Measurements from ENCODE around the gene FICD. TPM values are rescaled to one million over a fixed set of nuclear protein-coding genes. Genes with fewer than 3 reads are reported as not detected.

Gene FICD
- total RNA-seq, 1 donor from 2014 or later = 3.6 TPM

DNA sequence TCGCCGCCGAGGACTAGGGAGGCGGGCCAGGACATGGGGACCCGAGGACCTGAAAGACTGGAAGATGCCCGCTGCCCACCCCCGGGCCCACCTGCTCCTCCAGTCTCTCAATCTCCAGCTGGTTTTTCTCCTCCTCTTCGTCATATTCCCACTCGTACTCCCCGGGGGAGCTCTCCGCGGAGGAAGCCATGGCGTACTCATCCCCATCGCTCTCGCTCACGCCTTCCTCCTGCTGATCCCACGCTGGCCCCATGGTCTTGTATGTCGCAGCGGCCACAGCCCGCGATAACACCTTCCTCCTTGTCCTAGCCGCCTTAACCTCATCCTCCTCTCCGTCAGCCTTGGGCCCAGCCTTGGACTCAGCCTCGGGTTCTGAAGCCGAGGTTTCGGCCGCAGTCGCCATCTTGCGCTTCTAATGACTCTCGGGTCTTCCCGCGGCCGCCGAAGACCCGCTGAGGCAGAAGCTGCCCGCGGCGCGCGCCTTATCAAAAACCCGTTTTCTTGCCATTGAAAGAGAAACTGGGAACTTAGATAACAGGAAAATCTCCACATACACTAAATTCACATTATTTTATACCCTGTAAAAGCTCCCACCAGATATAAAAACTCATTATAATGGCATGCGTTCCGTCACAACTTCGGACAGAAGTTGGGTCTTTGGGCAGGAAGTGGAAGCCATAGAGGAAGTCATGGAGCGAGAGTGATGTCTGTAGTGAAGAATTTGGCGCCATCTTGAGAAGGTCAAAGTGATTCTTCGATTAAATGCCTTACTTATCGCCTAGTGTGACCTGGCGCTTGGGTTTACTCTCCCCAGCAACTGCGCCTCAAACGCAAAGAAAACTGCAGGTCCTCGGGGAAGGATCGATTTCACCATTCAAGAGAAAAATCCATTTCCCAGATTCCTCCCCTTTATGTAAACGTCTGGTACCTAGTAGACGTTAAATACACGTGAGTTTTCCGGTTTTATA, 46.0 kb downstream of the FICD start, which contains the start of gene SART3:
SART3 (minus strand) TSS at position 422 of the 968 bp plus-strand sequence; CDS start at position 403, 19 bp downstream.
- Mint-ChIP-seq H3K4me1 (ENCODE audit: low read depth) (peaks cover 24% of the 10 kb centered on the region), H3K27ac (peak within 1 kb of the TSS; percentile 100), H3K9me3 (ENCODE audit: low read depth) (no peaks in the 10 kb centered on the region), H3K4me3 (ENCODE audit: low read depth) (peak within 1 kb of the TSS; percentile 100), H3K36me3 (ENCODE audit: insufficient read depth) (peaks cover 2% of the 10 kb centered on the region), H3K27me3 (no peaks in the 10 kb centered on the region)
- peak; percentile 60 for DNase-seq (ENCODE audit: low spot score, unreplicated experiment)
- TF ChIP-seq, protein P1, sequence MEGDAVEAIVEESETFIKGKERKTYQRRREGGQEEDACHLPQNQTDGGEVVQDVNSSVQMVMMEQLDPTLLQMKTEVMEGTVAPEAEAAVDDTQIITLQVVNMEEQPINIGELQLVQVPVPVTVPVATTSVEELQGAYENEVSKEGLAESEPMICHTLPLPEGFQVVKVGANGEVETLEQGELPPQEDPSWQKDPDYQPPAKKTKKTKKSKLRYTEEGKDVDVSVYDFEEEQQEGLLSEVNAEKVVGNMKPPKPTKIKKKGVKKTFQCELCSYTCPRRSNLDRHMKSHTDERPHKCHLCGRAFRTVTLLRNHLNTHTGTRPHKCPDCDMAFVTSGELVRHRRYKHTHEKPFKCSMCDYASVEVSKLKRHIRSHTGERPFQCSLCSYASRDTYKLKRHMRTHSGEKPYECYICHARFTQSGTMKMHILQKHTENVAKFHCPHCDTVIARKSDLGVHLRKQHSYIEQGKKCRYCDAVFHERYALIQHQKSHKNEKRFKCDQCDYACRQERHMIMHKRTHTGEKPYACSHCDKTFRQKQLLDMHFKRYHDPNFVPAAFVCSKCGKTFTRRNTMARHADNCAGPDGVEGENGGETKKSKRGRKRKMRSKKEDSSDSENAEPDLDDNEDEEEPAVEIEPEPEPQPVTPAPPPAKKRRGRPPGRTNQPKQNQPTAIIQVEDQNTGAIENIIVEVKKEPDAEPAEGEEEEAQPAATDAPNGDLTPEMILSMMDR (IDR thresholded peaks at IDR 0.05; ENCODE audit: unreplicated experiment) = no peak

DNA sequence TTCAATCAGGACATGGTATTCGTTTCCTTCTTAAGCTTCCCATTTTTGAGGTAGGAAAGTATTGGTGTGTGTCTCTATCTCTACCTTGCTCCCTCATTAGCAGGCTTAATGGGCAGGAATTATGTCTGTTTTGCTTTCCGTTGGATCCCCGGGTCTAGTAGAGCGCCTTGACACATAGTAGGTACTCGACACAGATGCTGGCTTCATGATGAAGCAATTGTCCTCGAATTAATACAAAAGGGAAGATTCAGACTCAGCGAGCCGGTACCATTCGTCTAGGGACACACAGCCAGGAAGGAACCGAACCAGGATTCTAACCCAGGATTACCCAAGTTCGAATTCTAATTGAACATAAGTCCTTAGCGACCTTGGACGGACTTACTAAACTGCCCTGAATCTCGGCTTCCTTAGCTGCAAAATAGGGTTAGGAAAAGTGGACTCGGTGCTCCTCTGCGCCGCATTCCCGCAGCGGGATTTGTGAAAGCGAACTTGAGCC, 46.8 kb downstream of the FICD start:
- peak overlapping the region; percentile 100 for H3K27ac Mint-ChIP-seq
- no peak for DNase-seq (ENCODE audit: low spot score, unreplicated experiment)
- no peaks in the 10 kb centered on the region for H3K9me3 Mint-ChIP-seq (ENCODE audit: low read depth)
- H3K4me1 Mint-ChIP-seq (ENCODE audit: low read depth) = peaks cover 23% of the 10 kb centered on the region
- H3K36me3 Mint-ChIP-seq (ENCODE audit: insufficient read depth) = peaks cover 2% of the 10 kb centered on the region
- H3K27me3 Mint-ChIP-seq = no peaks in the 10 kb centered on the region
- TF ChIP-seq, protein P1 (IDR thresholded peaks at IDR 0.05; ENCODE audit: unreplicated experiment) = no peak
- H3K4me3 Mint-ChIP-seq (ENCODE audit: low read depth) = peak overlapping the region; percentile 100

DNA sequence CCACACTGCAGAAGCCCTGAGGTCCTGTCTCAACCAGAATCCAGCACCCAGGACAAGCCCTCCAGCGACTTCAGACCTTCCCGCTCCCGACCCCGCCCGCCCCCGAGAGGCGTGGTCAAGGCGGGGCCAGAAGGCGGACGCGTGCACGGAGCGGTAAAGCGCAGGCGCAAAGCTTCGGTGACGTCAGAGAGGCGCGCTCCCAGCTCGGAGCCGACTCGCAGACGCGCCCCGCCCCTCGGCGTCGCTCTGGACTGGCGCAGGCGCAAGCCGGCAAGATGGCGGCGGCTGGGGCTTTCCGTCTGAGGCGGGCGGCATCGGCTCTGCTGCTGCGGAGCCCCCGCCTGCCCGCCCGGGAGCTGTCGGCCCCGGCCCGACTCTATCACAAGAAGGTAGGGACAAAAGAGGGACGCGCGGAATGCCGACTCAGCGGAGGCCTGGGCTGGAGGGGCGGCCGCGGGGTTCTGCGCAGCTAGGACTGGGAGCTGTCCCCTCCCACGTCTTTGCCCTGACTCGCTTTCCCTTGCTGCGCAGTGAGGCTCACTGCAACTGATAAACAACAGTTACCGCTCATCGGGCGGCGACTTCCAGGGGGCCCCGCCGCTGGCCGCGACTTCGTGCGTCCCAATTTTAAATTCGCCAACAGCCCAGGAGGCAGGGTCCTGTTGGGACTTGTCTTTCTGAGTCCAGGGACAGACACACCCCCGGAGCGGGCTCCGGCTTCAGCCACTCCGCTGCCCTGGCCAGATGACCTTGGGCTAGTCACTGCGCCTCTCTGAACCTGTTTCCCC, 47.5 kb downstream of the FICD start, which contains the start of gene ISCU:
ISCU (plus strand) TSS at position 249 of the 788 bp plus-strand sequence; CDS start at position 276, 27 bp downstream.
- H3K36me3 Mint-ChIP-seq (ENCODE audit: insufficient read depth) = peaks cover 6% of the 10 kb centered on the region
- H3K4me1 Mint-ChIP-seq (ENCODE audit: low read depth) = peaks cover 23% of the 10 kb centered on the region
- peak within 1 kb of the TSS; percentile 100 for H3K4me3 Mint-ChIP-seq (ENCODE audit: low read depth)
- TF ChIP-seq, protein P1 (IDR thresholded peaks at IDR 0.05; ENCODE audit: unreplicated experiment) = no peak
- H3K9me3 Mint-ChIP-seq (ENCODE audit: low read depth) = no peaks in the 10 kb centered on the region
- H3K27ac Mint-ChIP-seq = peak within 1 kb of the TSS; percentile 100
- peak; percentile 99 for DNase-seq (ENCODE audit: low spot score, unreplicated experiment)
- no peaks in the 10 kb centered on the region for H3K27me3 Mint-ChIP-seq

DNA sequence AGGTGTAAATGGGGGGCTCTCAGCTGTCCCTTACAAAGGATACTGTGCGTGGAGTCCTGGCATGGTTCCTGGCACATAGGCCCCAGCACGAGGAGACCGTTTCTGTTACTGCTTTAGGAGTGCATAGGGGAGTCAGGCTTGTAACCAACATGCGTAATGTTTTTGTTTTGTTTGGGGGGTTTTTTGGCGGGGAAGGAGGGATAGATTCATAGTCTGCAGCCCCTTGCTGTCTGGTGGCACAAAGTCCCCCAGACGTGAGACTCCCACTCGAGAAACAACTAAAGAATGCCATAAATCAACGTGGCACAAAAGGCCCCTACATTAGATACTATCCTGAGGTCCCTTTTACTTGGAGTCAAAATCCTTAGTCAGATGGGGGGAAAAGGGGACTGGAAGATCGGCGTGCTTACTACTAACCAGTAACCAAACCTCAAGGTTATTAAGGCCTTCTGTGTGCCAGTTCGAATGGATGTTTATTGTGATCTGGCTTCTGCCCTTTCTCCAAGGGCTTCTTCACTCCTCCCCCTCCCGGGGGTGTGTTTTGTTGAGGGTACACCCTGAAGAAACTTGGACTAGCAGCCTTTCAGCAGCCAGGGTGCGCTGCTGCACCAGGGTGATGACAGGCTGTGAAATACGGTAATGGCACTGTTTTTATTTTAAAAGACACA, 48.2 kb downstream of the FICD start:
- H3K4me3 Mint-ChIP-seq (ENCODE audit: low read depth) = peak overlapping the region; percentile 100
- peak; percentile 44 for DNase-seq (ENCODE audit: low spot score, unreplicated experiment)
- TF ChIP-seq, protein P1 (IDR thresholded peaks at IDR 0.05; ENCODE audit: unreplicated experiment) = peak; percentile 77
- H3K9me3 Mint-ChIP-seq (ENCODE audit: low read depth) = no peaks in the 10 kb centered on the region
- H3K4me1 Mint-ChIP-seq (ENCODE audit: low read depth) = peaks cover 23% of the 10 kb centered on the region
- H3K27me3 Mint-ChIP-seq = no peaks in the 10 kb centered on the region
- H3K36me3 Mint-ChIP-seq (ENCODE audit: insufficient read depth) = peaks cover 6% of the 10 kb centered on the region
- H3K27ac Mint-ChIP-seq = peak overlapping the region; percentile 94

All from progenitor cell of endocrine pancreas (in vitro differentiated cells).